HepG2 (cell line): ENCODE data around the gene CHST14. TPM values are rescaled to one million over a fixed set of nuclear protein-coding genes. Genes with fewer than 3 reads are reported as not detected.
A peak's percentile ranks its signal among the peaks of the same experiment; 100 is the strongest.

ENCODE experiments used
- FOXK1 ChIP-seq: sonication (generic); formaldehyde crosslinking; IDR thresholded peaks from 2 replicates; pipeline ENCODE4 v1.4.0; 2020; ENCODE audit warnings: low read depth, missing genetic modification reagents, borderline replicate concordance
- HCFC1 ChIP-seq: fragments of 150-350 bp; IDR thresholded peaks from 2 replicates; pipeline ENCODE4 v1.6.1; 2014; ENCODE audit warnings: low read depth, low read length
- HNF4G ChIP-seq, 2 experiments: sonication (generic) in 1 of 2; formaldehyde crosslinking in 1 of 2; IDR thresholded peaks; 2 replicates each; pipeline versions ENCODE4 v1.4.0 to v1.6.1; 2011 to 2020; ENCODE audit warnings: borderline replicate concordance in 2 of 2, low read depth in 2 of 2, mild to moderate bottlenecking in 2 of 2, low read length in 1 of 2, missing genetic modification reagents in 1 of 2, moderate library complexity in 1 of 2
- KDM1A ChIP-seq: IDR thresholded peaks from 2 replicates; pipeline ENCODE4 v1.6.1; 2016; ENCODE audit warnings: missing compliant biosample characterization
- KDM2A ChIP-seq: sonication (generic); formaldehyde crosslinking; IDR thresholded peaks from 2 replicates; pipeline ENCODE4 v1.4.0; 2020; ENCODE audit warnings: low read depth, missing genetic modification reagents, borderline replicate concordance
- NFATC3 ChIP-seq: sonication (generic); formaldehyde crosslinking; IDR thresholded peaks from 2 replicates; pipeline ENCODE4 v1.5.1; 2020; ENCODE audit warnings: mild to moderate bottlenecking, missing genetic modification reagents
- PITX1 ChIP-seq: sonication (generic); formaldehyde crosslinking; IDR thresholded peaks from 2 replicates; pipeline ENCODE4 v1.5.1; 2020; ENCODE audit warnings: mild to moderate bottlenecking, missing genetic modification reagents
- RFX1 ChIP-seq: fragments of 450-650 bp; IDR thresholded peaks from 2 replicates; pipeline ENCODE4 v1.6.1; 2017
- SMAD3 ChIP-seq: sonication (generic); formaldehyde crosslinking; IDR thresholded peaks from 2 replicates; pipeline ENCODE4 v1.4.0; 2020; ENCODE audit warnings: missing genetic modification reagents
- SOX13 ChIP-seq, 3 experiments: fragments of 450-650 bp in 1 of 3; sonication (generic) in 1 of 3; formaldehyde crosslinking in 1 of 3; IDR thresholded peaks in 2 of 3; conservative IDR thresholded peaks in 1 of 3; 2 replicates each; pipeline versions ENCODE4 v1.5.0 to v1.6.1; 2016 to 2020; ENCODE audit warnings: antibody characterized with exemption in 1 of 3, mild to moderate bottlenecking in 1 of 3, missing compliant biosample characterization in 1 of 3, missing genetic modification reagents in 1 of 3, moderate library complexity in 1 of 3
- TAF15 ChIP-seq: fragments of 200-400 bp; formaldehyde crosslinking; IDR thresholded peaks from one replicate; pipeline ENCODE4 v1.6.1; 2018; ENCODE audit warnings: mild to moderate bottlenecking, low read depth, low read length; ENCODE audit not compliant: poor library complexity, severe bottlenecking
- ZNF501 ChIP-seq: sonication (generic); formaldehyde crosslinking; IDR thresholded peaks from 2 replicates; pipeline ENCODE4 v1.5.1; 2020; ENCODE audit warnings: mild to moderate bottlenecking, moderate library complexity, missing genetic modification reagents
- ZNF775 ChIP-seq: sonication (generic); formaldehyde crosslinking; IDR thresholded peaks from 2 replicates; pipeline ENCODE4 v1.4.0; 2020; ENCODE audit warnings: missing genetic modification reagents, mild to moderate bottlenecking, moderate library complexity, borderline replicate concordance
- ZNF776 ChIP-seq: sonication (generic); formaldehyde crosslinking; IDR thresholded peaks from 2 replicates; pipeline ENCODE4 v1.4.0; 2020; ENCODE audit warnings: mild to moderate bottlenecking, missing genetic modification reagents
- polyA plus RNA-seq, 8 experiments: library from polyadenylated mRNA; depleted of rRNA in 3 of 8; stranded (reverse) in 7 of 8; unstranded in 1 of 8; fragments of >200 nt; fragmentation: Illumina TruSeq in 4 of 8; extraction: Trizol in 4 of 8; gene quantifications; 2 replicates each; pipeline versions ENCODE4 v1.2.1 to v1.2.3, GENCODE V29; 2011 to 2016; ENCODE audit warnings: low read depth in 4 of 8, missing spikeins in 1 of 8, mixed read lengths in 1 of 8; ENCODE audit not compliant: insufficient read depth in 1 of 8
- total RNA-seq, 5 experiments: library from RNA; depleted of rRNA; stranded (reverse); fragments of >200 nt; fragmentation: Illumina TruSeq; extraction: Trizol; gene quantifications; 2 replicates each; pipeline ENCODE4 v1.2.3, GENCODE V29; 2016; ENCODE audit warnings: low read depth in 1 of 5
- TF ChIP-seq, protein P1 (sequence below): sonication (generic); formaldehyde crosslinking; IDR thresholded peaks from one replicate; pipeline ENCODE4 v1.5.1; 2020; ENCODE audit warnings: mild to moderate bottlenecking, missing genetic modification reagents; ENCODE audit errors: not compliant biosample characterization
- TF ChIP-seq, protein P2 (sequence below): sonication (generic); formaldehyde crosslinking; IDR thresholded peaks from 2 replicates; pipeline ENCODE4 v1.8.0; 2022; ENCODE audit warnings: missing genetic modification reagents, low read depth, mild to moderate bottlenecking, borderline replicate concordance
- TF ChIP-seq, protein P3 (sequence below): sonication (generic); formaldehyde crosslinking; IDR thresholded peaks from 2 replicates; pipeline ENCODE4 v1.4.0; 2020; ENCODE audit warnings: mild to moderate bottlenecking, missing genetic modification reagents, borderline replicate concordance

Gene CHST14
- total and polyA plus RNA-seq, 2 of the 13 experiments (the other 11 are each of a cell fraction or from before 2014, with no cell fraction given), result 8.9 to 12.4 TPM

DNA sequence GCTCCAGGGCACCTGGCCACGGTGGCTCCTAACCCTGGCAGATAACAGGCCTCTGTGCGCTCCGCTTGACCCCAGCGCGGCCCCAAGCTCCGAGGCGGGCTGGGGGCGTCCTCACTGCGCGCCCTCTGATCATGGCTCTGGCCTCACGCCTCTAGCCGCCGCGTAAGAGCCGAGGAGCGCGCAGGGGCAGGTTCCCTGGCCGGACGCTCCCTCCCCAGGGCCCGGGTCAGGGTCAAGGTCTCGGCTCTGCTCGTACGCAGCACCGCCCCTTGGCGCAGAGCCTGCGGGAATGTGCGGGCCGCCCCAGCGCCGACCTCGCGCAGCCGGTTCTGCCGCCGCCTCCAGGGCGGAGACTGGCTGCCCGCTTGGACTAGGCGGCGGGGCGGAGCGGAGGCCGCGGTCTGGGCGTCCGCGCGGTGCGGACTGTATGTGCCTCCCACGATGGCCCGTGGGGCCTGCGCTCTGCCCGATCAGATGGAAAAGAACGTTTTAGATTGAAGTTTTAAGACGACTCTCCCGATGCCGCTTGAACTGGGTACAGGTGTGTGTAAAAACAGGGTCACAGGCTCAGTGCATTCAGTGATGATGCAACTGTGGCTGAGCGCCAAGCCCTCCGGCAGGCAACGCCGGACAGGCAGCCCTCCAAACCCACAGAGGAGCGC is 40.8 kb downstream of the CHST14 start (continued):
- TF ChIP-seq, protein P1, sequence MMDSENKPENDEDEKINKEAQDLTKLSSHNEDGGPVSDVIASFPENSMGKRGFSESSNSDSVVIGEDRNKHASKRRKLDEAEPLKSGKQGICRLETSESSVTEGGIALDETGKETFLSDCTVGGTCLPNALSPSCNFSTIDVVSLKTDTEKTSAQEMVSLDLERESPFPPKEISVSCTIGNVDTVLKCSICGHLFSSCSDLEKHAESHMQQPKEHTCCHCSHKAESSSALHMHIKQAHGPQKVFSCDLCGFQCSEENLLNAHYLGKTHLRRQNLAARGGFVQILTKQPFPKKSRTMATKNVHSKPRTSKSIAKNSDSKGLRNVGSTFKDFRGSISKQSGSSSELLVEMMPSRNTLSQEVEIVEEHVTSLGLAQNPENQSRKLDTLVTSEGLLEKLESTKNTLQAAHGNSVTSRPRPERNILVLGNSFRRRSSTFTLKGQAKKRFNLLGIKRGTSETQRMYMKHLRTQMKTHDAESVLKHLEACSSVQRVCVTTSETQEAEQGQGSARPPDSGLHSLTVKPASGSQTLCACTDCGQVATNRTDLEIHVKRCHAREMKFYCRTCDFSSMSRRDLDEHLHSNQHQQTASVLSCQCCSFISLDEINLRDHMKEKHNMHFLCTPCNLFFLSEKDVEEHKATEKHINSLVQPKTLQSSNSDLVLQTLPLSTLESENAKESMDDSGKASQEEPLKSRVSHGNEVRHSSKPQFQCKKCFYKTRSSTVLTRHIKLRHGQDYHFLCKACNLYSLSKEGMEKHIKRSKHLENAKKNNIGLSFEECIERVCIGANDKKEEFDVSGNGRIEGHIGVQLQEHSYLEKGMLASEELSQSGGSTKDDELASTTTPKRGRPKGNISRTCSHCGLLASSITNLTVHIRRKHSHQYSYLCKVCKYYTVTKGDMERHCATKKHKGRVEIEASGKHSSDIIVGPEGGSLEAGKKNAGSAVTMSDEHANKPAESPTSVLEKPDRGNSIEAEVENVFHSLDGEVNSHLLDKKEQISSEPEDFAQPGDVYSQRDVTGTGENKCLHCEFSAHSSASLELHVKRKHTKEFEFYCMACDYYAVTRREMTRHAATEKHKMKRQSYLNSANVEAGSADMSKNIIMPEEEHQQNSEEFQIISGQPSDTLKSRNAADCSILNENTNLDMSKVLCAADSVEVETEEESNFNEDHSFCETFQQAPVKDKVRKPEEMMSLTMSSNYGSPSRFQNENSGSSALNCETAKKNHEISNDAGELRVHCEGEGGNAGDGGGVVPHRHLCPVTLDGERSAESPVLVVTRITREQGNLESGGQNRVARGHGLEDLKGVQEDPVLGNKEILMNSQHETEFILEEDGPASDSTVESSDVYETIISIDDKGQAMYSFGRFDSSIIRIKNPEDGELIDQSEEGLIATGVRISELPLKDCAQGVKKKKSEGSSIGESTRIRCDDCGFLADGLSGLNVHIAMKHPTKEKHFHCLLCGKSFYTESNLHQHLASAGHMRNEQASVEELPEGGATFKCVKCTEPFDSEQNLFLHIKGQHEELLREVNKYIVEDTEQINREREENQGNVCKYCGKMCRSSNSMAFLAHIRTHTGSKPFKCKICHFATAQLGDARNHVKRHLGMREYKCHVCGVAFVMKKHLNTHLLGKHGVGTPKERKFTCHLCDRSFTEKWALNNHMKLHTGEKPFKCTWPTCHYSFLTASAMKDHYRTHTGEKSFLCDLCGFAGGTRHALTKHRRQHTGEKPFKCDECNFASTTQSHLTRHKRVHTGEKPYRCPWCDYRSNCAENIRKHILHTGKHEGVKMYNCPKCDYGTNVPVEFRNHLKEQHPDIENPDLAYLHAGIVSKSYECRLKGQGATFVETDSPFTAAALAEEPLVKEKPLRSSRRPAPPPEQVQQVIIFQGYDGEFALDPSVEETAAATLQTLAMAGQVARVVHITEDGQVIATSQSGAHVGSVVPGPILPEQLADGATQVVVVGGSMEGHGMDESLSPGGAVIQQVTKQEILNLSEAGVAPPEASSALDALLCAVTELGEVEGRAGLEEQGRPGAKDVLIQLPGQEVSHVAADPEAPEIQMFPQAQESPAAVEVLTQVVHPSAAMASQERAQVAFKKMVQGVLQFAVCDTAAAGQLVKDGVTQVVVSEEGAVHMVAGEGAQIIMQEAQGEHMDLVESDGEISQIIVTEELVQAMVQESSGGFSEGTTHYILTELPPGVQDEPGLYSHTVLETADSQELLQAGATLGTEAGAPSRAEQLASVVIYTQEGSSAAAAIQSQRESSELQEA (CRISPR knock-in tag), result peak; percentile 41
- TF ChIP-seq ZNF501 (CRISPR knock-in tag), result peak; percentile 74; the same call in 1 of the 2 replicates
- TF ChIP-seq, protein P2, sequence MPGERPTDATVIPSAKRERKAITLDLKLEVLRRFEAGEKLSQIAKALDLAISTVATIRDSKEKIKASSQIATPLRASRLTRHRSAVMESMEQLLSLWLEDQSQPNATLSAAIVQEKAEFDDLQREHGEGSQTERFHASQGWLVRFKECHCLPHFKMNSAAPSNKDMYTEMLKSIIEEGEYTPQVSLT (CRISPR knock-in tag), result no peak; the same call in 1 of the 2 replicates
- TF ChIP-seq FOXK1, result peak; percentile 44; the same call in 1 of the 2 replicates
- TF ChIP-seq HNF4G (IDR thresholded peaks at IDR 0.05; ENCODE audit: borderline replicate concordance, low read depth, low read length), result no peak
- TF ChIP-seq HNF4G (CRISPR knock-in tag; IDR thresholded peaks at IDR 0.05; ENCODE audit: borderline replicate concordance, low read depth), result peak; percentile 78
- no peak for TF ChIP-seq NFATC3 (CRISPR knock-in tag)
- TF ChIP-seq SMAD3 (CRISPR knock-in tag), result no peak
- TF ChIP-seq, protein P3, sequence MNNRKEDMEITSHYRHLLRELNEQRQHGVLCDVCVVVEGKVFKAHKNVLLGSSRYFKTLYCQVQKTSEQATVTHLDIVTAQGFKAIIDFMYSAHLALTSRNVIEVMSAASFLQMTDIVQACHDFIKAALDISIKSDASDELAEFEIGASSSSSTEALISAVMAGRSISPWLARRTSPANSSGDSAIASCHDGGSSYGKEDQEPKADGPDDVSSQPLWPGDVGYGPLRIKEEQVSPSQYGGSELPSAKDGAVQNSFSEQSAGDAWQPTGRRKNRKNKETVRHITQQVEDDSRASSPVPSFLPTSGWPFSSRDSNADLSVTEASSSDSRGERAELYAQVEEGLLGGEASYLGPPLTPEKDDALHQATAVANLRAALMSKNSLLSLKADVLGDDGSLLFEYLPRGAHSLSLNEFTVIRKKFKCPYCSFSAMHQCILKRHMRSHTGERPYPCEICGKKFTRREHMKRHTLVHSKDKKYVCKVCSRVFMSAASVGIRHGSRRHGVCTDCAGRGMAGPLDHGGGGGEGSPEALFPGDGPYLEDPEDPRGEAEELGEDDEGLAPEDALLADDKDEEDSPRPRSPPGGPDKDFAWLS (CRISPR knock-in tag), result 0 out of 2 replicates have a peak, but pooled peaks have one; percentile 58
- 0 out of 2 replicates have a peak, but pooled peaks have one; percentile 14 for TF ChIP-seq PITX1 (CRISPR knock-in tag)
- TF ChIP-seq ZNF775 (CRISPR knock-in tag), result no peak
- no peak for TF ChIP-seq SOX13 (IDR thresholded peaks at IDR 0.05)
- peak in 1 of 2 experiments; percentile 72; a peak in 2 of 4 replicates for TF ChIP-seq SOX13 (CRISPR knock-in tag; conservative IDR thresholded peaks at IDR 0.05 in 1 of 2, IDR thresholded peaks at IDR 0.05 in 1 of 2)
- no peak for TF ChIP-seq KDM1A (CRISPR knock-in tag)
- 0 out of 2 replicates have a peak, but pooled peaks have one; percentile 51 for TF ChIP-seq ZNF776
- no peak for TF ChIP-seq HCFC1
- no peak for TF ChIP-seq TAF15
- peak; percentile 88 for TF ChIP-seq KDM2A (CRISPR knock-in tag)
- TF ChIP-seq RFX1, result no peak
